Stimulated activated CD4-positive, alpha-beta T cell treated with anti-CD3 and anti-CD28 coated beads, Interleukin-2, amount 100 ng/mL, for 24 hours (primary cell): Measurements from ENCODE around the gene OR1I1.
"Not testable (repeated sequence)": the region's sequence is repeated elsewhere in the genome, so short reads cannot be mapped to it uniquely, and the experiment has no call there.

Experiments
- DNase-seq, 2 donors: peaks; one replicate each; pipeline ENCODE4 v3.0.0-alpha.2; 2020

Gene OR1I1, protein sequence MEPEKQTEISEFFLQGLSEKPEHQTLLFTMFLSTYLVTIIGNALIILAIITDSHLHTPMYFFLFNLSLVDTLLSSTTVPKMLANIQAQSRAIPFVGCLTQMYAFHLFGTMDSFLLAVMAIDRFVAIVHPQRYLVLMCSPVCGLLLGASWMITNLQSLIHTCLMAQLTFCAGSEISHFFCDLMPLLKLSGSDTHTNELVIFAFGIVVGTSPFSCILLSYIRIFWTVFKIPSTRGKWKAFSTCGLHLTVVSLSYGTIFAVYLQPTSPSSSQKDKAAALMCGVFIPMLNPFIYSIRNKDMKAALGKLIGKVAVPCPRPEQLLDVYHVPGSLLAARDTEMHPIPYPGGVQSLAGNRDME

DNA sequence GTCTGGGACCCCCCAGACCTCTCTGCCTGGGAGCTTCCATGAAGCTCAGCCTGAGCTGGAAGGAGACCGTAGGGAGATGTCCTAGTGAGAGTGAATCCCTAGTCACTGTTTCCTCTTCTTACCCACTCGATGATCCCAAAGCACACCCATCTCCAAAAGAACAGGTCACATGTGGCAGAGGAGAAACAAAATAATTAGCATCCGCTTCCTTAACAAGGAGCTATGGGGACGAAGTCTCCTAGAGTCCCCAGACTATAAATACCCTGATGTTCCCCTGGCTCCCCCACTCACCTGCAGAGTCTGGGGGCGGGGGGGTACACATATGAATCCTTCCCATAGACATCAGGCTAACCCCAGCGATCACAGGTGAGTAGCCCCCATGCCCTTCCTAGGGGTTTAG is at the start of gene OR1I1:
TSS of gene OR1I1 (plus strand) at position 301 of the 400 bp plus-strand sequence. CDS start 4,855 bp downstream, outside the sequence.
- DNase-seq = no peak

DNA sequence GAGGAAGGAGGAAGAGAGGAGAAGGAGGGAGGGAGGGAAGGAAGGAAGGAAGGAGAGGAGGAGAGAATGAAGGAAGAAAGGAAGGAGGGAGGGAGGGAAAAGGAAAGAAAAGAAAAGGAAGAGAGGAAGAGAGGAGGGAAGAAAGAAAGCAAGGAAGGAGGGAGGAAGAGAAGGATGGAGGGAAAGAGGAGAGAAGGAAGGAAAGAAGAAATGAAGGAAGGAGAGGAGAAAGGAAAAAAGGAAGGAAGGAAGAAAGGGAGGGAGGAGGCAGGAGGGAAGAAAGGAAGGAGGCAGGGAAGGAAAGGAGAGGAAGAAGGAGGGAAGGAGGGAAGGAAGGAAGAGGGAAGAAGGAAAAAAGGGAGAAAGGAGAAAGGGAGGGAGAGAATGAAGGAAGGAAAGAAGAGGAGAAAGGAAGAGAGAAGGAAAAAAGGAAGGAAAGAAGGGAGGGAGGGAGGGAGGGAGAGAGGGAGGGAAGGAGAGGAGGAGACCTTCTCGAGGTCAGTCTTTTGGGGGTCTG is 46.2 kb upstream of the OR1I1 start:
- DNase-seq = no peak

DNA sequence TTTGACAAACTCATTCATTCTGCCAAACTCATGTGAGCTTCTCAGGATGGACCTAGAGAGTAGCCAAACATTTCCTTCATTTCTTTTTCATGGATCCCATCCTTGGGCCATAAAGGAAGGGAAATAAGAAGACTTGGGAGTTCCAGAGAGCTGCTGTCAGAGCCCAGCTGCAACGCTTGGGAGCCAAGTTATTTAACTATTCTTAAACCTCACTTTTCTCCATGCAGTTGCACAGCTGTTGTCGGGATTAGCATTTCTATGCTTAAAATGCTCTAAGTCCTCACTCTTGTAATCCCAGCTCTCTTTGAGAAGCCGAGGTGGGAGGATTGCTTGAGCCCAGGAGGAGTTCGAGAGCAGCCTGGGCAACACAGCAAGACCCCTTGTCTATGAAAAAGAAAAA is 44.4 kb upstream of the OR1I1 start:
- no peak for DNase-seq

DNA sequence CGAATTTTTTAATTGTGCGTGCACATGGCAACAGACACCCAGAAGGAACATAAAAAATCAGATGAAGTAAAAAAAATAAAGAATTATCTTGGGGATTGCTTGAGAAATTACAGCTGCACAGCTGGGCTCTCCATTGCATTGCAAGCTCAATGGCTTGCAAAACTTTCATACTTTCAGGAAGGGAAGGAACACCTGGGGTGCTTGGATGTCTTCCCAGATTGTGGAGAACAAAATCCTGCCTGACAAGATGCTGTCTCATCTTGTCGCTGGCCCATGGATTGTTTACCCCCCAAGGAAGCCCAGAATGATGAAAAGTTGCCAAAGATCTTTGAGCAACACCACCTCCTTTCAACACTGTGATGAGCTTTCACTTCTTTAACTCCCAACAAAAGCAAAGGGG is 43.7 kb upstream of the OR1I1 start:
- DNase-seq = no peak

DNA sequence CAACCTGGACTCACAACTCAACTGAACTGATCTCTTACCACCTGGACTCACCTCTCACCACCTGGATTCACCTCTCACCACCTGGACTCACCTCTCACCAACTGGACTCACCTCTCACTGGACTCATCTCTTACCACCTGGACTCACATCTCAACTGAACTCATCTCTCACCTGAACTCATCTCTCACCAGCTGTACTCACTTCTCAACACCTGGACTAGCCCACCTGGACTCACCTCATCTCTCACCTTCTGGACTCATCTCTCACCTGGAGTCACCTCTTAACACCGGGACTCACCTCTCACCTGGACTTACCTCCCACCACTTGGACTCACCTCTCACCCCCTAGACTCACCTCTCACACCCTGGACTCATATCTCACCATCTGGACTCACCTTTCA is 40.0 kb upstream of the OR1I1 start:
- DNase-seq = no peak

DNA sequence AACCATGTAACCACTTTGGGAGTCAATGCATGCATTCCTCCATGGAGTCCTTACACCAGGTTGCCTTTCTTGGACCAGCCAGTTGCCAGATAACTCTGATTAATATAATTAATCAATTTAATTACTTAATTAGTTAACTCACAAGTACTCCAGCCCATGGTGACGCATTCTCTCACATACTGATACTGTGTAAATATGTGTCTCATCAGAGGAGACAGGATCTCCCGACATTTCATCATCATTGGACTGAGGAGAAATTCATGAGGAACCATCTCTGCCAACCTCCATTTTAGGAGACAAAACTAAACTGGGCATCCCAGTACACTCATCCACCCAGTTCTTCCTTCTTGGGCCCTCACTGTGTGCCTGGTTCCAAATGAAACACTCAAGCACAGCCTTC is 39.2 kb upstream of the OR1I1 start:
- DNase-seq = no peak

DNA sequence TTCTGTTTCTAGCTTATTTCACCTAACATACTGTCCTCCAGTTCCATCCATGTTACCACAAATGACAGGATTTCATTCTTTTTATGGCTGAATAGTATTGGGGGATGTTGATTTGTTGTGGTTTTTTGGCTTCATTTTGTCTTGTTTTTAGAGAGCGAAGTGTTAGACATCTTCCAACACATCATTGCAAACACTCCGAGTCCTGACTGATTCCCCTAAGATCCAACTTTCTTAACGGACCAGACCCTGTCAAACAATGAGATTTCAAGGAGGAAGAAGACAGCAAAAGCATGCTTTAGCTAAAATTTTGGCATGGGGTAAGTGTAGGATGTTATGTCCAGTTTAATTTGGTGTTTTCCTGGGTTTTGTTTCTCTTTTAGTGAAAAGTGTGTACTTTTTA is 36.5 kb upstream of the OR1I1 start:
- no peak for DNase-seq

DNA sequence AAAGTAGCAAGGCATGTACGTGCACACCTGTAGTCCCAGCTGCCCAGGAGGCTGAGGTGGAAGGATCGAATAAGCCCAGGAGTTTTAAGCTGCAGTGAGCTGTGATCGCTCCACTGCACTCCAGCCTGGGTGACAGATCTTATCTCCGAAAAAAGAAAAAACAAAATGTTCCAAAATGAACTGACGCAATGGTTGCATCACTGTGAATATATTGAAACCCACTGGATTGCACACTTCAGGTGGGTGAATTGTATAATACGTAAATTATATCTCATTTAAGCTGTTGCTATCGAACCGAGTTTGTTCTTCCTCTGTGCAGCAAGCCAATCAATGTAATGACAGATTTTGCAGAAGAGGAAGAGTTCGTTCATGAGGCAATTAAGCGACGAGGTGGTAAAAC is 34.3 kb upstream of the OR1I1 start:
- no peak for DNase-seq

DNA sequence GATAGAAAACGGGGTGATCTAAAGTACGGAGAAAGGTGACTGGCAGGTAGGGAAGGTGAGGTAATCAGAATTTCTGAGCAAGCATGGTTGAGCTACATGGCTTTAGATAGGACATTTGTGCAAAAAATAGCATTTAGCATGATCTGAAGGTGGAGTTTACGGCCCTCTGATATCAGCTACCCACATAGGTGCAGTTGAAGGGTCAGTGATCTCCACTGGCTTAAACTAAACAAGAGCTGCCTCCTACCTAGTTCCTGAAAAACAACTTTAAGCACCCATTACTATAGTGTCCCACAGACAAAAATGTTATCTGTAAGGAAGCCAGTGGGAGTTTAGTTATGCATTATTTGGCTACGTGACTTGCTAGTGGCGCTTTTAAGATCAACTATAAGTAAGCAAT is 33.9 kb upstream of the OR1I1 start:
- DNase-seq = no peak

DNA sequence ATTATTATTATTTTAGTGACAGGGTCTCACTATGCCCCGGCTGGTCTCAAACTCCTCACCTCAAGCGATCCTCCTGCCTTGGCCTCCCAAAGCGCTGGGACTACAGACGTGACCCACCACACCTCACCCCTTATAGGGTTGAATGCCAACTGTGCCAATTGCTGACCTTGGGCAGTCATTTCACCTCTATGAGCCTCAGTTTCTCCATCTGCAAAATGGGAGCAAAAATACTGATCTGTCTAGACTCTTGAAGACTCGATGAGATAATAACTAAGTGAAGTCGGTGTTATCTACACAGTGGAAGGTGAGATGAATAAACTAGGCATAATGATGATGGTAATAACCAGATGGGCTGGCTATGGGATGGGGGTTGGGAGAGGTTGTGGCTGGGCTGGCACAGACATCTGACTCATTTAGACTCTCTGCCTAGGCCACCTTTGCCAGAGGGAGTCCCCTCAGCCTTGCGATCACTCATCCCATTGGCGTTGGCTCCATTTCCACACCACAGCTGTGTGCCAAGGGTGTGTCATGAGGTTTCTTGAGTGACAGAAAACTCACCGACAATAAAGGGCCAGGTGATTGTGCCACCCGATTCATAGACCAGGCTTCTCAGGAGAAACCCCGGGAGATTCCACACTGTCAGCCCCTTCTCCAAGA is 33.0 kb upstream of the OR1I1 start, which contains the start of gene CASP14:
TSS of gene CASP14 (plus strand) at position 596 of the 657 bp plus-strand sequence. CDS start 2,772 bp downstream, outside the sequence.
- no peak for DNase-seq

DNA sequence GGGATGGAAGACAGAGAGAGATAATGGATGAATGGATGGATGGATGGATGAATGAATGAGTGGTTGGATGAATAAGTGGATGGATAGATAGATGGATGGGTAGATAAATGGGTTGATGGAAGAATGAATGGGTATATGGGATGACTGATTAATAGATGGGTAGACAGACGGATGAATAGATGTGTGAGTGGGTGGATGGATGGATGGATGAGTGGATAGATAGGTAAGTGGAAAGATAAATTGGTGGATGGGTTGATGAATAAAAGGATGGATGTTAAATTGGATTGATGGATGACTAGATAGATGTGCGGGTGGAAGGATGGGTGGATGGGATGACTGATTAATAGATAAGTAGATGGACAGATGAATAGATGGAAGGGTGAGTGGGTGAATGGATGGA is 31.4 kb upstream of the OR1I1 start:
- DNase-seq = no peak

DNA sequence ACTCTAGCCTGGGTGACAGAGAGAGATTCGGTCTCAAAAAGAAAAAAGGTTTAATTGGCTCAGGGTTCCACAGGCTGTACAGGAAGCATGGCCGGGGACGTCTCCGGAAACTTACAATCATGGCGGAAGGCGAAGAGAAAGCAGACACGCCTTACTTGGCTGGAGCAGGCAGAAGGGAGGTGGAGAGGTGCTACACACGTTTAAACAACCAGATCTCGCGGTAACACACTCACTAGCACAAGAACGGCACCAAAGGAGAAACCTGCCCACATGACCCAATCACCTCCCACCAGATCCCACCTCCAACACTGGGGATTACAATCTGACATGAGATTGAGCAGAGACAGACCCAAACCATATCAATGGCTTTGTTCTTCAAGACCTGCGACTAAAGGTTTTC is 20.0 kb upstream of the OR1I1 start:
- no peak for DNase-seq

DNA sequence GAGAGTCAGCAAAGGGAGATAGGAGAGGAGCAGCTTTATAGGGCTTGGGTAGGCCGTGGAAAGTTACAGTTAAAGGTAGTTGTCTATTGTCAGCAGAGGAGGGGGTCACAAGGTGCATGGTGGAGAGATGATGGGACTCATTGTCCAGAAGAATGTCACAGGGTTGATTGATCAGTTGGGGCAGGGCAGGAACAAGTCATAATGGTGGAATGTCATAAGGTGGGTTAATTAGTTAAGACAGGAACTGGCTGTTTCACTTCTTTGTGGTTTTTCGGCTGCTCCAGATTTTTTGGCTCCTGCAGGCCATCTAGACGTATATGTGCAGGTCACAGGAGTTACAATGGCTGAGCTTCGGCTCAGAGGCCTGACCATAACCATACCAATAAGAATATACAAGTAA is 11.6 kb upstream of the OR1I1 start:
- not testable (repeated sequence) for DNase-seq

DNA sequence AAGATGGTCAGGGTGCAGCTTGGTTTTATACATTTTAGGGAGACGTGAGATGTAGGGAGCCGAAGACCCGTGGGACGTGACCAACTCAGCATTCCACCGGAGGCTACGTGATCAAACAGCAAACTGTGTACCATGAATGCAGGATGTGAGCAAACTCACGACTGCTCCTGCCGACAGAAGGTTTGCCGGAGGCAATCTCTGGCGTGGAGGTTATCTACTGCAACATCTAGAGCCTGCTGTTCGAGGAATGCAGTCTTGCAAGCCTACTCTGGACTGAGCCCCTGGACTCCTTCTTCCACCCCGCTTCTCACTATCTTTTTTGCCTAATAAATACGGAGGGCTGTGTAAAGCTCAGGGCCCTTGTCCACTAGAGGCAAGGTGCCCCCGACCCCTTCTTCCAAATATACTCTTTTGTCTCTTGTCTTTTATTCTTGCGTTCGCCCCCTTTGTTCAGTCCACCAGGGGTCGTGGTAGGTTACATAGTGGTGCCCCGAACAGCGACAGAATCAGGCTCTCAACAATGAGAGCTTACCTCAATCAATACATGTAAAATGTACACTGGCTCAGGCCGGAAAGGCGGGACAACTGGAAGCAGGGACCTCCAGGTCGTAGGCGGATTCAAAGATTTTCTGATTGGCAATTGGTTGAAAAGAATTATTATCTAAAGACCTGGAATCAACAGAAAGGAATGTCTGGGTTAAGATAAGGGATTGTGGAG is 8.9 kb upstream of the OR1I1 start:
- DNase-seq = no peak

DNA sequence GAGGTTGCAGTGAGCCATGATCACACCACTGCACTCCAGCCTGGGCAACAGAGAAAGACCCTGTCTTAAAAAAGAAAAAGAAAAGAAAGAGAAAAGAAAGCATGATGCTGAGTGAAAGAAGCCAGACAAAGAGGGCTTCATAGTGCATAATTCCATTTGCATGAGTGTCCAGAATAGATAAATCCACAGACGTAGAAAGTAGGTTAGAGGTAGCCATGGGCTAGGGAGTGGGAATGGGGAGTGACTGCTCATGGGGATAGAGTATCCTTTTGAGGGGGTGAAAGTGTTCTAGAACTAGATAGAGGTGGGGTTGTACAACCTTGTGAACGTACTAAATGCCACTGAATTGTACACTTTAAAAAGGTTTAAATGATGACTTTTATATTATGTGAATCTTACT is 7.6 kb upstream of the OR1I1 start:
- no peak for DNase-seq

DNA sequence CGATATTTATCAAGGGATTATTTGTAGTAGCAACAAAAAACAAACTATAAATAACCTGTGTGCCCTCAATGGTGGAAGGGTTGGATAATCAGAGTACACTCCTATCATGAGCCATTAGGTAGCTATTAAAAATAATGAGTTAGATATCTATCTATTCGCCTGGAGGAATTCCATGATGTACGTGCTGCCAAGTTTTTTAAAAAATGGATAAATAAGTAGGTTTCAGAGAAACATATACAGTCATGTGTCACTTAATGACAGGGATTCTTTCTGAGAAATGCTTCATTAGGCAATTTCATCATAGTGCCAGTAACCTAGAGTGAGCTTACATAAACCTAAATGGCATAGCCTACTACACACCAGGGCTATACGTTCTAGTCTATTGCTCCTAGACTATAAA is 6.2 kb upstream of the OR1I1 start:
- DNase-seq = no peak

DNA sequence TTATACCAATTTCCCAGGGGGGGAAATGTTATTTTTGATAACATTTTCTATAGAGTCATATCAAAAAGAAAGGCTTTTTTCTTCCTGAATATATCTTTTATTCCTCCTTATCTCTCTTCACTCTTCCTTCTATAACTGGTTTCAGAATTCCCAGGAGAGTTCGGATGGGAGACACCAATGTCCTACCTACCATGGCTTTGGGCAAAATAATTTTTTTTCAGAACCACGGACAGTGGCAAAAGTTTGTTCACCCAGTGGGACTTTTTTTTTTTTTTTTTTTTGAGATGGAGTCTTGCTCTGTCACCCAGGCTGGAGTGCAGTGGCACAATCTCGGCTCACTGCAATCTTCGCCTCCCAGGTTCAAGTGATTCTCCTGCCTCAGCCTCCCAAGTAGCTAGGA is 2.0 kb upstream of the OR1I1 start:
- DNase-seq = not testable (repeated sequence)

DNA sequence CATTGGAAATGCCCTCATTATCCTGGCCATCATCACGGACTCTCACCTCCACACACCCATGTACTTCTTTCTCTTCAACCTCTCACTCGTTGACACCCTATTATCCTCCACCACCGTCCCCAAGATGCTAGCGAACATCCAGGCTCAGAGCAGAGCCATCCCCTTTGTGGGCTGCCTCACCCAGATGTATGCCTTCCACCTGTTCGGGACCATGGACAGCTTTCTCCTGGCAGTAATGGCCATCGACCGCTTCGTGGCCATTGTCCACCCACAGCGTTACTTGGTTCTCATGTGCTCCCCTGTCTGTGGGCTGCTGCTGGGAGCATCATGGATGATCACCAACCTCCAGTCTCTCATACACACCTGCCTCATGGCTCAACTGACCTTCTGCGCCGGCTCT is 5.2 kb downstream of the OR1I1 start:
- no peak for DNase-seq

DNA sequence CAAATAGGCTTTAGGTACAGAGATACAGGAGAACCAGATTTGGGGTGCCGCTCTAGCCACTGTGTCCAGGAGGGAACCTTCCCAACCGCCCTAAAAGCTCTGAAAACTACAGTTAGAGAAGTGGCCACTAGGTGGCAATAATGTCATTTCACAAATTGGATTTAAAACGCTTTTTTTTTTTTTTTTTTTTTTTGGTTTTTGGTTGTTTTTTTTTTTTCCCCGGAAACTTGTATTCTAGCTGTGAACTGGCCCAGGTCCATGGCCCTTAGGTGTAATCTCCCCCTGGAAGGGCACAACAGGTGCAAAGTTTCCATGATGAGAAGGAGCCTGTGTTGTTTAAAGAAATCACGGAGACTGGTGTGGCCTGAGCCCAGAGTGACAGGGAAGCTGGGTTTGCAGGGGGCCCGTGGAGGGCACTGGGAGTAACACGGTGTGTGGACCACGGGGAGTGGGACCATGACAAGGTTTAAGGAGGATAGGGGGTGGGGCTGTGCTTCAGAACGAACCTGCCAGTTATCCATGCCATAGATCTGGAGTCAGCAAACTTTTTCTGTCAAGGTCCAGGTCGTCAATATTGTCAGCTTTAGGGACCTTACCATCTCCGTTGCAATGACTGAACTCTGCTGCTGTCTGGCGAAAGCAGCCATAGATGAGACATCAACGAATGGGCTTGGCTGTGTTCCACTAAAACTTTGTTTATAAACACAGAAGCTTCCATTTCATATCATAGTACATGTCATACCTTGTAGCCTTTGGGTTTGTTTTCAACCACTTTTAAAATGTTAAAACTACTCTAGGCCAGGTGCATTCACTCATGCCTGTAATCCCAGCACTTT is 10.1 kb downstream of the OR1I1 start:
- peak in 1 of 2 donors; percentile 46 for DNase-seq

DNA sequence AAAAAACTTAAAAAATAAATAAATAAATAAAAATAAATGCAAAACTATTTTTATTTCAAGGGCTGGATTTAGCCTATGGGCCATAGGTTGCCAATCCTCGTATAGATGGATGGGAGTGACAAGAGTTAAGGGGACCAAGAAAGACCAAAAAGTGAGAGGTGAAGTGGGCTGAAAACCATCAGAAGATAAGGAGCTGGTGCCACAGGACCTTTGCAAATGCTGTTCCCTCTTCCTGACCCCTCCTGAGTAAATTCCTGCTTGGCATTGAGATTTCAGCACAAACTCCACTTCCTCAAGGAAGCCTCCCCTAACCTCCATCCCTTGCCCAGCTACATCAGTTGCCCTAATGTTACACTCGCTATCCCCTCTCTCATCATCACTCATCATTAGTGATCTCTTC is 11.0 kb downstream of the OR1I1 start:
- DNase-seq = no peak

DNA sequence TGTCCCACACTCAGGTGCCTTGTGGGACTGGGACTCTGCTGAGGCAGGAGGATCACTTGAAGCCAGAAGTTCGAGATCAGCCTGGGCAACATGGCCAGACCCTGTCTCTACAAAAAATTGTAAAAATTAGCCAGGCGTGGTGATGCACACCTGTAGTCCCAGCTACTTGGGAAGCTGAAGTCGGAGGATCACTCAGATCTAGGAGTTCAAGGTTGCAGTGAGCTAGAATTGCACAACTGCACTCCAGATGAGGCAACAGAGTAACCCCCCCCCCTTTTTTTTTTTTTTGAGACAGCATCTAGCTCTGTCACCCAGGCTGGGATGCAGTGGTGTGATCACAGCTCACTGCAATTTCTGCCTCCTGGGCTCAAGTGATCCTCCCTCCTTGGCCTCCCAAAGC is 14.2 kb downstream of the OR1I1 start:
- no peak for DNase-seq

DNA sequence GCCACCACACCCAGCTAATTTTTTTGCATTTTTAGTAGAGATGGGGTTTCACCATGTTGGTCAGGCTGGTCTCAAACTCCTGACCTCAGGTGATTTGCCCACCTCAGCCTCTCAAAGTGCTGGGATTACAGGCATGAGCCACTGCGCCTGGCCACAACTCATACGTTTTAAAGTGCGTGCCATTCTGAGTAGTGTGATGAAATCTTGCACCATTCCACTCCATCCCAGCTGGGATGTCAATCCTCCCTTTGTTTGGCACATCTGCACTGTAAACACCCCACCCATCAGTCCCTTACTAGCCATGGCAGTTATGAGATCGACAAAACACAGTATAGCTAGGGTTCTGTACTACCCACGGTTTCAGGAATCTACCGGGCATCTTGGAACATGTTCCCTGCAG is 16.0 kb downstream of the OR1I1 start:
- not testable (repeated sequence) for DNase-seq

DNA sequence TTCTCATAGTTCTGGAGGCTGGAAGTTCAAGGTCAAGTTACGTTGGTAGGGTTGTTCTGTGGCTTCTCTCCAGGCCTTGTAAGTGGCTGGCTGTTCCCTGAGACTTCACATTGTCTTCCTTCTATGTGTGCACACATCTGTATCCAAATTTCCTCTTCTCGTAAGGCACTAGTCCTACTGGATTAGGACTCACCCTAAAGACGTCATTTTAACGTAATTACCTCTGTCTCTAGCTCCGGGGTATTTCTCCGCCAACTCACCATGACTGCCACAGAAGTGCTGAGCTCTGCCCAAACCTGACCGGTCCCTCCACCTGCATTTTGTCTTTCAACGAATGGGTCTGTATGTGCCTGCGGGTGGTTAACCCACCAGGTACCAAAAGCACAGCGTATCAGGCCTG is 16.4 kb downstream of the OR1I1 start:
- no peak for DNase-seq
